HG03175 (cell line): ENCODE measurements around the gene METTL1.
"Not testable (repeated sequence)": the region's sequence is repeated elsewhere in the genome, so short reads cannot be mapped to it uniquely, and the experiment has no call there.

Experiments
- ATAC-seq: cut with Tn5 transposase; IDR thresholded peaks from one replicate; pipeline ENCODE4 v1.9.1; 2021; ENCODE audit warnings: mild to moderate bottlenecking, moderate library complexity; ENCODE audit not compliant: unreplicated experiment

Gene METTL1

GRCh38 chr12:57724936-57725740 lies 46.8 kb downstream of the METTL1 start:
- no peak for ATAC-seq

DNA sequence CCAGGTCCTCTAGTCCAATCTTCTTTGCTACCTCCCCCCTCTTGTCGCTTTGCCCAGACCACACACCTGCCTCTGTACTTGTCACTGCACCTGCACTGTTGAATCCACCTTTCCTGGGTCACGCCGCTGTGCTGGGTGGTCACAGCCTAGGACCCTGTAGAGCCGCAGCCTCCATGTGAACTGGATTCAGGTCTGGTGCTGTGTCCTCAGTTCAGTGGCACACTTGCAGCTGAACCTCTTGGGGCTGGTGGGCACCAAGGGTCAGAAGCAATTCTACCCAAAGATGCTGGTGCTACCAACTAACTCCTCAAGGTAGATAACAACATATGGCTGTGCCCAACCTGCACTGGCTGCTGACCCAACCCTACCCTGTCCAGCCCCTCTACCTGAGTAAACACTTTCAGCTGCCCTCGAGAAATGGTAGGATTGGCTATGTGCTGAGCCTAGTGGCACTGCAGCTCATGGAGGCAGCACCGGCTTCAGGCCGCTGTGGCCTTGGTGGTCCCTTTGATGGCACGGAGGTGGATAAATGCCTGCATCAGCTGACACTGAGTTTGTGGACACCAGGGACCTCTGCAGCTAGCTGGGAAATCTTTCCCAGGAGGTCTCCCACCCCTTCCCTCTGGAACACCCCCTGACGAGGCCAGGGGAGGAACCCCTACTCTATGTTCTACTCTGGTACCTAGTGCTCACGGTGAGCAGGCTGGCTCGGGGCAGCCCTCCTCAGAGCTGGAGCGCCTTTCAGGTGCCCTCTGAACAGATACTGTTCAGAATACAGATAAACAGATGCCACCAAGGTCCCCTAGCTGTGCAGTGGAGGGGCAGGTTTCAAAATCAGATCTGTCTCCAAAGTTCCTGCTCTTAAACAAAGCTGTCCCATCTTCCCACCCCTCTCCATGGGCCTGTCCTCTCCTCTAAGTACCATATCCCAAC lies 47.6 kb downstream of the METTL1 start:
- no peak for ATAC-seq

GRCh38 chr12:57723630-57723962 lies 48.3 kb downstream of the METTL1 start:
- no peak for ATAC-seq

DNA sequence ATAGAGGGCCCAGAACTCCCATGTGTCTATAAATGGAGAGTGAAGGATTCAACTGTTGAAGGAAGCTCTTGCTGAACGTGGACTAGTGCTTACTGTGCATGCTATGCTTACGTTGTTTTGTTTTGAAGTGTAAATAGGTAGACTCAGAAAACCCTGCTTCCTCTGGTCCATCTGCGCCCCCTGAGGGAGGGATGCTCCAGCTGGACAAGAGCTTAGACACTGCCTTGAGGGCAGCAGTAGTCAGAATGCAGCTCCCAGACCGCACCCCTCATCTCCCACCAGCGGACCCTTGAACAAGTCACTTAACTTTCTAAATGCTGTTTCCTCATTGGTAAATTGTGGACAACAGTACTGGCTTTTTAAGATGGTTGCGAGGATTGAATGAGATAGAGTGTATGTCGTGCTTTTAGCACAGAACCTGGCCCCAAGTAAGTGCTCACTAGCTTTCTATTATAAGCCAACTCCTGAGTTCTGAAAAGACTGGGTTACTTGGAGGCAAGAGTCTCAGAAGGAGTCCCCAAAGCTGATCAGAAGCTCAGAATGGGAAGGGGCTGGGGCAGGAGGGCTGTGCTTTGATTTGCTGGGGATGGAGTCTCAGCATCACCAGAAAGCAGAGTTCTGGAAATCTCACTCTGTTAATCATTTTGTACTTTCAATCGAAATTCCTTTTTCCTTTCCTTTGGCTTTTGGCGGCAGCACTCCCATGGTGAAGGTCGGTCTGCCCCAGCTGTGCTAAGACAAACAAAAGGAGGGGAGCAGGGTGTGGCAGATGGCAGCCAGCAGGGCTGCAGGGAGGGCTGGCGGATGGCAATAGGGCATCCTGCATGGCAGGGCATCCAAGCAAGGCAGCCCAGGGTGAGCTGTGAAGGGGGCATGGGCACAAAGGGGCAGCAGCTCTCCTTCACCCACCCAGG lies 48.9 kb downstream of the METTL1 start:
- ATAC-seq = no peak

DNA sequence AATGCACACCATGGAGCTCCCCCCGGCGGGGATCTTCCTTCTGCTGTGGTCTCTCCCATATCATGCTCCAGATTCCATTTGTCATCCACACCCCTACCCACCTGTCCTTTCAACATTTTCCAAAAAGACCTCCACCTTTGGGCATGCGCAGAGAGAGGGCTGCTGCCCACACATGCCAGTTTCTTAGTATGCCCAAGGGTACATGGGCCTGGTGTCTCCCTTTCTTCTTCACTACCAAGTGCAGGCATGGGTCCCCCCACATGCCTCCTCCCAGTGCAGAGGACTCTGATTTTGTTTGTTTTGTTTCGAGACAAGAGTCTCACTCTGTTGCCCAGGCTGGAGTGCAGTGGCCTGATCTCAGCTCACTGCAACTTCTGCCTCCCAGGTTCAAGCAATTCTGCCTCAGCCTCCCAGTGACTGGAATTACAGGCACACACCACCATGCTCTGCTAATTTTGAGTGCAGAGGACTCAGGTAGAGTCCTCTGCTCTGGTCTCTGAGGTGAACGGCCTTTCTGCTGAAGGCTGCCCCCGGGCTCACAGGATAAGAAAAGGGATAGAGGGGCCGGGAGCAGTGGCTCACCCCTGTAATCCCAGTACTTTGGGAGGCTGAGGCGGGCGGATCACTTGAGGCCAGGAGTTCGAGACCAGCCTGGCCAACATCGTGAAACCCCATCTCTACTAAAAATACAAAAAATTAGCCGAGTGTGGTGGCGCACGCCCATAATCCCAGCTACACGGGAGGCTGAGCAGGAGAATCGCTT lies 49.9 kb downstream of the METTL1 start:
- not testable (repeated sequence) for ATAC-seq

DNA sequence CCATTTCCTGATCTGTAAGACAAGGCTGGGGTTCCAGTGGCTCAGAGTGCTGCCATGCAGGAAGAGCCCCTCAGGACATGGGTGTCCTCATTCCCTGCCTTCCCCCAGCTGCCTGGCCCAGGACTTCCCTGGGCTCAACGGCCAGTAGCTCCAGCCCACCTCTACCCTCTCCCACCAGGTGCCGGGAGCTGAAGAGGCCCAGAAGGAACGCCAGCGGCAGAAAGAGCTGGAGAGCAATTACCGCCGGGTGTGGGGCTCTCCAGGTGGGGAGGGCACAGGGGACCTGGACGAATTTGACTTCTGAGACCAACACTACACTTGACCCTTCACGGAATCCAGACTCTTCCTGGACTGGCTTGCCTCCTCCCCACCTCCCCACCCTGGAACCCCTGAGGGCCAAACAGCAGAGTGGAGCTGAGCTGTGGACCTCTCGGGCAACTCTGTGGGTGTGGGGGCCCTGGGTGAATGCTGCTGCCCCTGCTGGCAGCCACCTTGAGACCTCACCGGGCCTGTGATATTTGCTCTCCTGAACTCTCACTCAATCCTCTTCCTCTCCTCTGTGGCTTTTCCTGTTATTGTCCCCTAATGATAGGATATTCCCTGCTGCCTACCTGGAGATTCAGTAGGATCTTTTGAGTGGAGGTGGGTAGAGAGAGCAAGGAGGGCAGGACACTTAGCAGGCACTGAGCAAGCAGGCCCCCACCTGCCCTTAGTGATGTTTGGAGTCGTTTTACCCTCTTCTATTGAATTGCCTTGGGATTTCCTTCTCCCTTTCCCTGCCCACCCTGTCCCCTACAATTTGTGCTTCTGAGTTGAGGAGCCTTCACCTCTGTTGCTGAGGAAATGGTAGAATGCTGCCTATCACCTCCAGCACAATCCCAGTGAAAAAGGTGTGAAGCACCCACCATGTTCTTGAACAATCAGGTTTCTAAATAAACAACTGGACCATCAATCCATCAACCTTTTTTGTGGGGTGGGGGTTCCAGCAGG lies 51.0 kb downstream of the METTL1 start:
- no peak for ATAC-seq

- ATAC-seq = no peak
Measured at GRCh38 chr12:57719777-57720605, 51.9 kb downstream of the METTL1 start.

GRCh38 chr12:57718641-57719528 lies 53.0 kb downstream of the METTL1 start:
- ATAC-seq = no peak
